HL-60/S4 treated with retinoic acid at 250 ng/mL for 4 days and 3 days (cell line): ENCODE data around the gene KCNQ1OT1.

Experiments used
- in situ Hi-C: fragments of 300-500 bp; cut with MboI; formaldehyde crosslinking; loops from 2 replicates; pipeline ENCODE4 v1.7.0; 2022; ENCODE audit warnings: low sequenced_read_pairs

KCNQ1OT1 gene

DNA sequence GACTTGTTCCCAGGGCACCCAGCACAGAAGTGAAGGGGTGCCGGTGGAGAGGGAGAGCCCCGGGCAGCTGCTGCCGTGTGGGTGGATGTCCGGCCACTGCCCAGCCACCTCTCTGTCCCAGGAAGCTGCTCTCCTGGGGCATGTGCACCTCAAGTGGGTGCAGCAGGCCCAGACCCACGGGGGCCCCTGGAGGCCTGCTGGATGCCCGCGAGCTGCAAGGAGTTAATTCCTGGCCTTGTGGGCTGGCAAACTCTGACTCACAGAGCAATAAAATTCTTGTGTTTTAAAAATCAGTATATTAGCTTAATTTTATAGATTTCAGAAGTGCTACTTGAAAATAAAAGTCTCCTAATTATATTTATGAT lies 37.4 kb upstream of the KCNQ1OT1 start:
- in situ Hi-C loops, result no loop called here

DNA sequence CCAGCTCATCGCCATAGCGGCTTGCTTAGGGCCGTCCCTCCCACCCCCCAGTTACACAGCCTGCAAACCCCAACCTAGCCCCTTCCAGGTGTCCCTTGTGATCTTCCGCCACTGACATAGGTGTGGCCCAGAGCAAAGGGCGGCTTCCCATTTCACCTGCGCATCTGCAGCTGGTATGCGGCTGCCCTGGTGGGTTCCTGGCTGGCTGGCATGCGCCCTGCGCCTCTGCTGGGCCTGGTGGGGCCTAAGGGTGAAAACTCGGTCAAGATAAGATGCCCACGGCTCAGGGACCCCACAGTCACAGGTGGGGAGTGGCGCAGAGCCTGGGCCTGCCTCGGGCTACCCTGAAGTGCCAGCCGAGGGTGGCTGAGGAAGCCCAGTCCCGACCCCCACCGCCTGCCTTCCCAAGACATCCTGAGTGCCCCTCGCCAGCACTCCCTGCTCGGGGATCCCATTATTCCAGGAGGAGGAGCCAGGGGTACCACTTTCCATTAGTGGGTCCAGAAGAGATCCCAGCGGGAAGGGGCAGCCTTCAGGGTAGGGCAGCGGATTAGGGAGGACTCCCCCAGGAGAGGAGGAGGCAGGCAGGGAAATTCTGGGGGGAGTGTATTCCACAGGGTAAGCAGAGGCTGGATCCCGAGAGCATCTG lies 36.9 kb upstream of the KCNQ1OT1 start:
- in situ Hi-C loops, result no loop called here

GRCh38 chr11:2735053-2735589 lies 35.3 kb upstream of the KCNQ1OT1 start:
- in situ Hi-C loops, result no loop called here

DNA sequence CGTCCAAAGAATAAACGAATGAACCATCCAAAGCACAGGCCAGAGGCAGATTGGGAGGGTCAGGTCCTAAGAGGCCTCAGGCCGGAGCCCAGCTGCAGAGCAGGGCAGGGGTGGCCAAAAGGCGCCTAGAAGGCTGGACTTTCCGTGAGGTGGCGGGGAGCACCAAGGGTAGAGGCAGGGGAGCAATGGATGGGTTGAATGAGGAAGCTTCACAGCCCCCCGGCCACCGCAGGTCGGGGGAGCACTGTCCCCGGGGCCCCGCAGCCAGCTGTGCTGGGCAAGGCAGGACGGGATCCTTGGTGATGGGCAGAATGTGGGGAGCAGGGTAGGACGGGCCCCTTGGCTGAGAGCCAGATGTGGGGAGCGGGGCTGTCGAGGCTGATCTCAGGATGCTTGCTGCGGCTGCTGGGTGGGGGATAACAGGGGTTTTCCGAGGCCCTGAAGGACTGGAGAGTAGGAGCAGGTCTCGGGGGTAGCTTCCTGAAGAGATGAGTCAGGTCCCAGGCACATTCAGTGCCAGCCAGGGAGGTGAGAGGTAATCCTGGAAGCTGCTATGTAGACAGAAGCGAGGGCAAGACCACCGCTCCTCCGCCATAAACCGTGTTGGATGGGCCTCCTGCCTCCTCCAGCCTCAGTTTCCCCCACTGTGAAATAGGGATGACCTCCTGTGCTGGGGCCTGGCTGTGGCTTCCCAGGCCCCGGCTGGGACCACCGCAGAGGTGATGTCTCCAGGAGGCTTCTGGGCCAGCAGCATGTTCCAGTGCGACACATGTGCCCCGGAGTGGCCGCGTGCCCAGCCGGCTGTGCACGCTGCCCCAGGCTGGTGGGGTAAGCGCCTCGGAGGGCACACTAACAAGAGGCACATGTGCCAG lies 34.6 kb upstream of the KCNQ1OT1 start:
- in situ Hi-C loops, result no loop called here

DNA sequence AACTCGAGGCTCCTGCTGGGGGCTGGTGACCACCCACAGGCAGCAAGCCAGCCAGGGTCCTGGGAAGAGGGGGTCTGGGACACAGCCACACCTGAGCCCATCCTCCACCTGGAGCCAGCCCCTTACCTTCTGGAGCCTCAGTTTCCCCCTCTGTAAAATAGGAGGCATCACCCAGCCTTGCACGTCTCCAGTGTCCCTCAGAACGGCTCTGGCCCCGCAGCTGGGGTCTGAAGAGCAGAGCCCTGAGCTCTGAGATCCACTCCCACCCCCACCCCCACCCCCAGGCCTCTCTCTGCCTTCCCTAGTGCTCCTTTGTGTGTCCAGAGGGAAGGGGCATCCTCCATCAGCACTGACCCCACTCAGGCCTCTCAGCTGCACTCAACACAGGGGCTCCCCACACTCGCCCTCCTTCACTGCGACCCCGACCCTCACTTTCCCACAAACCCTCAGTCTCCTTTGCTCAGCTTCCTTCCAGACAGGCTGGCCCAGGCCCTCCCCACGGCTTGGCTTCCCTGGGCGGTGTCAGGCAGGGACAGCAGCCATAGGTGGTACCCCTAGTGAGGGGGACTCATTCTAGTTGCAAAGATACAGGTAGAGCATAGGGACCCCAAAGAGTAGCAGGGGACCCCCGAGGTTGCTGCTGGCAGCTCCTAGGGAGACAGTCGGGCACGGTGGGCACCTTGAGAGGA lies 33.3 kb upstream of the KCNQ1OT1 start:
- in situ Hi-C loops, result no loop called here

DNA sequence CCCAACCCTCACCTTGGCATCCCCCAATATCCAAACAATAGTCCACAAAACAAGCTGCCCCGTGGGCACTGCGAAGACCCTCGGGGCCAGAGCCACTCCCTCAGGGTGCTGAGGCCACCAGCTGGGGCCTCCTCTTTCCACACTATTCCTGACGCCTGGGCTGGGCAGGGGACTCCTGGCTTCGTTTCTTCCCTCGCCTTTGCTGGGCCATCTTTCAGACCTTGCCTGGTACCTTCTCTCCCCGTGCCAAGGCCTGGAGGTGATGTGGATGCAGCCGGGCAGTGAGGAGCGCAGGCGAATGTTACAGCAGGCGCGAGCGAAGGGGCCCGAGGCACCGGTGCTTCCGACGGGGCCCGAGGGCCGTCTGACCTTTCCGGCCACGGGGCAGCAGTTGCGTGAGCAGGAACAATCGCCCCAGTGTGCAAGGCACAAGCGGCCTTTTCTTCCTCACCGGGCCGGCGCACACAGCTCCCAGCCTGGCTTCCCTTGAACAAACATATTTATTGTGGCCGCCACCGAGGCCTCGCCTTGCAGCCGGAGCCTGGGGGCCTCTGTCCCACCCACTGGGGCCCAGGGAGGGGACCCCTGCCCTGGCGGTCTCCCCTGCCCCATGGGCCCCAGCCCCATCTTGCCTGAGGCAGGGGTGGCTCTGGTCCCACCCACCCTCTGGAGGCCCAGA lies 32.6 kb upstream of the KCNQ1OT1 start:
- in situ Hi-C loops, result no loop called here

DNA sequence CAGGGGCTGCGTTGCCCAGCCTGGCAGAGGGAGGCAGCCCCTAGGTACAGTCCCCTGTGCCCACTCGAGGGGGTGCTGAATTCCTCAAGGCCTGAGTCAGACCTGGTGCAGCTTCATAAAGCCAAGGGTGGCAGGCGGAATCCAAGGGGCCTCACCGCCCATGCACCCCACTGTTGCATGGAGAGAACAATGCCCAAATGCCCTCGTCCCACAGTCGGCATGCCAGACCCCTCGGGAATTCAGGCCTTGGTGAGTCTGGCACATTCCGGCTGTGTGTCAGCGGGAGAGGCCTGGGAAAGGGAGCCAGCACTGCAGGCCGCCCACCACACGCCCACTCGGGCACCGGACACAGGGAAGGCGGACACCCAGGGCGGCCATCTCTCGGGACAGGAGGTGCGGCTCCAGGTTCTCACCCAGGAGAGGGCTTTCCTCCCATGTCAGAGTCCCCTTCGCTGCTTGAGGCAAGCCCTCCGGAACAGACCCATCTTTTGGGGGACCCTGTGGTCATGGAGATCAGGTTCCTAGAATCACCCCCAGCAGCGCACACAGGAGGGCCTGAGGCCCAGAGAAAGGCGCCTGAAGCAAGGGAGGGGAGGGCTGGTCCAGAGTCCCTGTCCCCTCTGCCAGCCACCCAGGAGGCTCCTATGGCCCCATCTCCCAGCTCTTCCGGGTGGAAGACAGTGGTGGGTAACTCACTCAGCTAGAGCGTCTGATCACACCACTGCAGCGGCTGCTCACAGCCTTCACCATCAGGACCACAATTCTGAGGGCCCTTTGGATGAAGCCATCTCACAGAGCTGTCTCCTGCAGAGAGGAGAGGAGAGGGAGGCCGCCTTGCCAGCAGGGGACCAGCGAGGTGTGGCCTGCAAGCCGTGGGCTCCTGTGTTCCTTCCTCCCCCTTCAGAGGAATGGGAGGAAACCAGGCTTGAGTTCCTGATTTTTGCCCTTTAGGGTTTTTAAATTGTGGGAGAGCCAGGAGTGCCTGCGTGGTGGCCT lies 31.6 kb upstream of the KCNQ1OT1 start:
- in situ Hi-C loops, result no loop called here

GRCh38 chr11:2730272-2731129 lies 30.7 kb upstream of the KCNQ1OT1 start:
- in situ Hi-C loops, result no loop called here

DNA sequence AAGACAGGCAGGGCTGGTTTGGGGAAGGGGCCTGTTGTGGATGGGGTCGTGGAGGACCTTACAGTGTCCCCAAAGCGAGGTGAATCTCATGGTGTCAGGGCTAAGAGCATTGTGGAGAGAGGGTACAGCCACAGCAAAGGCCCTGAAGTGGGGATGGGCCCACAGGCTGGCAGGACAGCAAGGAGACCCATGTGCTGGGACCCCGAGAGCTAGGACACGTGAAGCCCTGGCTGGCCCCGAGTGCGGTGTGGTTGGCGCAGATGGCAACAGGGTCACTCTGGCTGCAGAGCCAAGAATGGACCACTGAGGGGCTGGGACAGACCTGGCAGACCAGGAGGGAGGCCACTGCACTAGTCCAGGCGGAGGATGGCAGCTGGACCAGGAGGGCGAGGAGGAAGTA lies 30.0 kb upstream of the KCNQ1OT1 start:
- in situ Hi-C loops, result no loop called here

GRCh38 chr11:2728663-2729332 lies 29.0 kb upstream of the KCNQ1OT1 start:
- in situ Hi-C loops, result no loop called here

DNA sequence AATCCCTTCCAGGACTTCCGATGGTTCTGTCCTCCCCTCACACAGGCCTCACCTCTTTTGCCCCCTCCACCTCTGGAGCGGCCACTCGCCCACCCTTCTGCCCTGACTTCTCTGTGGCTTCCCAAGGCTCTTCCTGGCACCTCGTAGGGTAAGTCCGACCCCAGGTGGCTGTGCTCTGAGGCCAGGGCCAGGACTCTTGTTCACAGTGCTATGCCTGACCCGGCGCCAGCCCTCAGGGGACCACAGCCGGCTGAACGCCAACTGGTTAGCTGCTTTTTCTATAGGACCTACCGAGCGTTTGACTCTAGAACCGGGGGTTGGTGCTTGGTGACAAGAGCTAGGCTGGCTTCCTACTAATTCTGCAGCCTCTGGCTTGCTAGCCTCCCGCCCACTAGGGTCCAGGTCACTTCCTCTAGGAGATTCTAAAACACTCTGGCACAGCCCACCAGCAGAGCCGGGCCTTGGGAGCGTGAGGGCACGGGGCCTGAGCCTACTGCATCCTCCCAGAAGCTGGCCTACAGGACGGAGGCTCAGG lies 28.4 kb upstream of the KCNQ1OT1 start:
- in situ Hi-C loops, result no loop called here

DNA sequence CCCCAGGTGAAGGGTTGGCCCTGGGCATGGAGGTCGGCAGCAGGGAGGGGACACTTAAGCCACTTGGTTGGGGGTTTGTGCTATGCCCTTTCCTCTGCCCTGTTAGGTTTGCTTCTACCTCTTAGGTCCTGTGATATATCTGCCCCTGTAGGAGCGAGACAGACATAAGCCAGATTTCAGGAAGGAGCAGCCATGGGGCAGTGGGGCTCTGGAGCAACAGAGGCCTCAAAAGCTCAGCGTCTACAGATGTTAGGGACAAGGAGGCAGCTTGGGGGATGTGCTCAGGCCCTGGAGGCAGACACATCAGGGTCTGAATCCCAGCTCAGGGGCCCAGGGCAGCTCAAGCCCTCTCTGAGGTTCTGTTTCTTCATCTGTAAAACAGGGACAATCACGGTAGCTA lies 27.2 kb upstream of the KCNQ1OT1 start:
- in situ Hi-C loops, result no loop called here

DNA sequence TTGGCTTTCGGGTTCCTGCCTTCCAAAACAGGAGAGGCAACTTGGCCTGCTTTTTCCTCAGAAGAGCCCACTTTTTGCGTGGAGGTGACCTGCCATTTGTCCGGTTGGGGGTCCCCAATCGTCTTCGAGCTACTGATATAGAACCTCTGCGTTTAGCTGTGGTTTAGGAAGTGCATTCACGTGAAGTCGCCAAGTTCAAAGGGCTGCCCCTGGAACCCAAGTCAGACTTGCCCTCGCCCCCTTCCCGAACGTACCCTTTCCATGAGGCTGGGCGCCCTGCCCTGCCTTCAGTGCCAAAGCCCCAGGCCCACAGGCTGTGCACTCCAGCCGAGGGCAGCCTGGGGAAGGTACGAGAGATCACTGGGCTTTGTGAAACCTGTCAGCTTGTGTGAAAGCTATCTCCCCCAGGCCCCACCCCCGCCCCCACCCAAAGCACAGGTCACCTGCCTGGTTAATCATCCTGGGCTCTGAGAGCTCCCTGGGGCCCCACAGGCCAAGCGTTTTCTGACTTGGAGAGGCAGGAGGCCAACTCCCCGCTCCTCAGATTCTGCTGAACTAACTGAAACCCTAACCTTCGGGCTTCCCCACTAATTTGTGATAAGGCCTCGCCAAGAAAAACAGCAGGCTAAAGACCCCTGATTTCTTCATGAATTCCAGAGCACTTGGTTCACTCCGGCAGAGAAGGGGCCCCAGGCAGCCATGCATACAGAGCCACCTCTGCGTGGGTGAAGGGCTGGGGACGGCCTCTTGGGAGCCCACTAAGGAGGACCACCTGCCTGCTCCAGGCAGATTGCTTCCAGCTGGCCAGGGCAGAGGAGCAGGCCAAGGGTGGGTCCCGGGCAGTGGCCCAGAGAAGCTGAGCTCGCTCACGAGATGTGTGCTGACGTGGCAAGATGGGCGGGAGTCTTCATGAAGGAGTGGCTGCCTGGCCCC lies 25.8 kb upstream of the KCNQ1OT1 start:
- in situ Hi-C loops, result no loop called here

DNA sequence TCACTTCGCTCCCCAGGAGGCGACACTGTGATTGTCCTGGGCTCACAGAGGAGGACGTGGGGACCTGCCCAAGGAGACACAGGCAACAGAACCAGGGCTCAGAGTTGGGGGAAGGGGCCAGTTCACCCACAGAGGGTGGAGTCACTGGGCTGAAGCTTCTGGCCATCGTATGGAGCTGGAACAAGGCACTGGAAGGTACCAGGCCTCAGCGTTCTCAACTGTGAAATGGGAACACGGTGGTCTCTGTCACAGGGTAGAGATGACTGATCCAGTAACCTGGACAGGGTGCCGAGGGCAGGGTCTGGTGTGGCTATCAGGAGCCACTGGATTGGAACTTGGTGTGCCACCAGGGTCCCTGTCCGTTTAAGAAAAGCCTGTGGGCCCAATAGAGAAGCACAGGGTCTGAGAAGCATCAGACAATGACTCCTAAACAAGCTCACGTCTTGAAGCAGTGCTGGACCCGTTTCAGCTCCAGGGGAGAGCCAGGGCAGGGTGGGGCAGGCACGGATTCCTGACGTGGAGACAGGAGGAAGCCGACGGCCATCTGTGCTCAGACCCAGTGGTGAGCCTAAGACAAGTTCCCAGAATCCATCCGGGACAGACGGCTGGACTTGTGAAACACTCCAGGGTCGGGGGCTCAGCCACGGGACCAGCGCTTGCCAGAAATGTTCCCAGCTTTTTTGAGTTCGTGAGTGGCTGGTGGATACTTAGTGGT lies 25.0 kb upstream of the KCNQ1OT1 start:
- in situ Hi-C loops, result no loop called here

GRCh38 chr11:2724104-2724503 lies 24.3 kb upstream of the KCNQ1OT1 start:
- in situ Hi-C loops, result no loop called here

DNA sequence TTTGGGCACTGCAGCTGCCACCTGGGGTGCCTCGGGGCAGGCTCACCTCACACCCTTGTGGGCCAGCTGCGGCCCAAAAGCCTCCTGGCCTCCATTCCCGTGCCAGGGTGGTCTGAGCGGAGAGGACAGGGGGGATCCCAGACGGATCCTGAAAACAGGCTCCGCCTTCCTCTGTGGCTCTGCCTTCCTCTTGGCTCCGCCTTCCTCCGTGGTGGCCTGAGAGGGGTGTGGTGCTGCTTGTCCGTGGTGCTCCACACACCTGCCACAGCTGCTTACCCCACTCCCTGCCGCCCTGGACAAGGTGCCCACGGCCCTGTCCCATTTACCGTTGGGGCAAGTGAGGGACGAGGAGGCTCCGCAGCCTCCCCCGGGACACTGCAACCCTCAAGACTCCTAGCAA lies 23.2 kb upstream of the KCNQ1OT1 start:
- in situ Hi-C loops, result no loop called here
